ENCODE results near the gene TRA2A.

DNA sequence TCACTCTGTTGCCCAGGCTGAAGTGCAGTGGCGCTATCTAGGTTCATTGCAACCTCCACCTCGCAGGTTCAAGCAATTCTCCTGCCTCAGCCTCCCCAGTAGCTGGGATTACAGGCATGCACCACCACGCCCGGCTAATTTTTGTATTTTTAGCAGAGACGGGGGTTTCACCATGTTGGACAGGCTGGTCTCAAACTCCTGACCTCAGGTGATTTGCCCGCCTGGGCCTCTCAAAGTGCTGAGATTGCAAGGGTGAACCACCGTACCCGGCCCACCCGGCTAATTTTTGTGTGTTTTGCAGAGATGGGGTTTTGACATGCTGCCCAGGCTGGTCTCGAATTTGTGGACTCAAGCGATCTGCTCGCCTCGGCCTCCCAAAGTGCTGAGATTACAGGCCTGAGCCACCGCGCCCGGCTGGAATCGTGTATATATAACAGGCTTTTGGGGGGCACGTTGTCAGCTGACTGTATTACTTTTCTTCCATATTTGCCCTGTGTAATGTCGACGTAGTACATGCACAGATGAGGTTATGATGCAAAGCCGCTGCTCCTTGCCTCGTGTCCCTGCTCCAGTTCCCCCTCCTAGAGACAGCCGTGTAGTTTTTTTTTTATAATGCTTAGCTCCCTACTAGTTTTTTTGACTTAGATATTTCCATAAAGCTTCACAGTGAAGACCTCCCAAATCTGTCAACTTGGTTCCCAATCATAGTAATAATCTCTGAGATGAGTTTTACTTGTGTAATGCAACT, 883 bp upstream of the TRA2A start:
- TF ChIP-seq, protein P1, sequence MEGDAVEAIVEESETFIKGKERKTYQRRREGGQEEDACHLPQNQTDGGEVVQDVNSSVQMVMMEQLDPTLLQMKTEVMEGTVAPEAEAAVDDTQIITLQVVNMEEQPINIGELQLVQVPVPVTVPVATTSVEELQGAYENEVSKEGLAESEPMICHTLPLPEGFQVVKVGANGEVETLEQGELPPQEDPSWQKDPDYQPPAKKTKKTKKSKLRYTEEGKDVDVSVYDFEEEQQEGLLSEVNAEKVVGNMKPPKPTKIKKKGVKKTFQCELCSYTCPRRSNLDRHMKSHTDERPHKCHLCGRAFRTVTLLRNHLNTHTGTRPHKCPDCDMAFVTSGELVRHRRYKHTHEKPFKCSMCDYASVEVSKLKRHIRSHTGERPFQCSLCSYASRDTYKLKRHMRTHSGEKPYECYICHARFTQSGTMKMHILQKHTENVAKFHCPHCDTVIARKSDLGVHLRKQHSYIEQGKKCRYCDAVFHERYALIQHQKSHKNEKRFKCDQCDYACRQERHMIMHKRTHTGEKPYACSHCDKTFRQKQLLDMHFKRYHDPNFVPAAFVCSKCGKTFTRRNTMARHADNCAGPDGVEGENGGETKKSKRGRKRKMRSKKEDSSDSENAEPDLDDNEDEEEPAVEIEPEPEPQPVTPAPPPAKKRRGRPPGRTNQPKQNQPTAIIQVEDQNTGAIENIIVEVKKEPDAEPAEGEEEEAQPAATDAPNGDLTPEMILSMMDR (IDR thresholded peaks at IDR 0.05; ENCODE audit: insufficient read depth, low read depth, low read length) = no peak
- TF ChIP-seq EZH2 (IDR thresholded peaks at IDR 0.05; ENCODE audit: insufficient read depth, low read length) = no peak

All from astrocyte (in vitro differentiated cells and primary cell).